ENCODE results near the gene ALMS1. TPM values are rescaled to one million over a fixed set of nuclear protein-coding genes. Genes with fewer than 3 reads are reported as not detected.

ALMS1 gene
- total and polyA plus RNA-seq, 2 of the 4 experiments (the other 2 are of a cell fraction) = 20.8 to 52.8 TPM

- Histone ChIP-seq H4K20me1 (ENCODE audit: insufficient read depth, low read length) (no peaks in the 10 kb centered on the region), H2AK9ac (replicated peaks; ENCODE audit: low read depth, low read length, poor library complexity) (no peak overlapping the region), H3K79me1 (ENCODE audit: low read depth in 1 of 2, low read length in 2 of 2) (no peaks in the 10 kb centered on the region), H3K14ac (replicated peaks; ENCODE audit: low read depth, low read length) (no peak overlapping the region), H4K91ac (ENCODE audit: insufficient read depth, low read depth, low read length) (no peak overlapping the region), H4K8ac (ENCODE audit: low read depth in 2 of 2, low read length in 2 of 2) (no peak overlapping the region), H3K9me3 (ENCODE audit: control insufficient read depth, insufficient read depth, low read length) (peaks cover 5% of the 10 kb centered on the region; the same call in 1 of the 2 replicates), H3K4ac (ENCODE audit: low read depth, low read length) (no peak overlapping the region), H2BK5ac (ENCODE audit: low read depth, low read length, poor library complexity, severe bottlenecking) (no peak overlapping the region), H2BK120ac (ENCODE audit: low read depth, low read length) (no peak overlapping the region), H3K4me1 (ENCODE audit: control insufficient read depth, insufficient read depth, low read length) (no peaks in the 10 kb centered on the region), H3K4me2 (ENCODE audit: low read depth, low read length) (no peak overlapping the region), H3K23ac (ENCODE audit: low read depth, low read length) (no peak overlapping the region), H2BK20ac (ENCODE audit: low read depth, low read length) (no peak overlapping the region), H2AK5ac (ENCODE audit: low read depth, low read length) (no peak overlapping the region), H3K56ac (ENCODE audit: extremely low read depth, insufficient read depth, low read length) (no peak overlapping the region), H2BK15ac (ENCODE audit: low read depth, low read length) (no peak overlapping the region), H3K18ac (ENCODE audit: low read depth, low read length) (no peak overlapping the region), H3K9ac (ENCODE audit: low read depth, low read length) (no peak overlapping the region), H2AFZ (replicated peaks; ENCODE audit: low read length, poor library complexity) (no peak overlapping the region), H3K9me1 (ENCODE audit: insufficient read depth, low read length) (no peaks in the 10 kb centered on the region; the same call in 1 of the 2 replicates), H3K36me3 (ENCODE audit: control insufficient read depth, insufficient read depth, low read length) (peaks cover 6% of the 10 kb centered on the region), H4K5ac (ENCODE audit: low read depth, low read length) (no peak overlapping the region), H3K4me3 (ENCODE audit: insufficient read depth, low read depth, low read length) (no peak overlapping the region), H3K27me3 (ENCODE audit: control insufficient read depth, insufficient read depth, low read length) (no peaks in the 10 kb centered on the region), H3K27ac (ENCODE audit: insufficient read depth, low read length) (no peak overlapping the region)
- ATAC-seq (ENCODE audit: low read depth) (no peak), DNase-seq (no peak)
- WGBS, 2 experiments (ENCODE audit: extremely low coverage in 2 of 2, insufficient read length in 1 of 2) = no CpG with 5 or more reads among the region's 1 CpG
- ChIA-PET POLR2A (ENCODE audit: unreplicated experiment) (no interaction called here), CTCF (no interaction called here)
- no peak for TF ChIP-seq BHLHE40 (IDR thresholded peaks at IDR 0.05; ENCODE audit: low read depth, low read length)
- no peak for TF ChIP-seq CHD1 (IDR thresholded peaks at IDR 0.05; ENCODE audit: low read depth, low read length)
- TF ChIP-seq RCOR1 (IDR thresholded peaks at IDR 0.05; ENCODE audit: insufficient replicate concordance, low read length) = no peak
- no peak for TF ChIP-seq RAD21 (IDR thresholded peaks at IDR 0.05; ENCODE audit: low read length)
- no peak for TF ChIP-seq MAFK (IDR thresholded peaks at IDR 0.05; ENCODE audit: low read depth, low read length)
- no peak for TF ChIP-seq CEBPB (IDR thresholded peaks at IDR 0.05; ENCODE audit: low read depth, low read length)
- no peak for TF ChIP-seq NFE2L2 (IDR thresholded peaks at IDR 0.05; ENCODE audit: low read depth, low read length)
- TF ChIP-seq CTCF (conservative IDR thresholded peaks at IDR 0.05; ENCODE audit: low read depth, low read length) = no peak
- no peak for TF ChIP-seq RFX5 (IDR thresholded peaks at IDR 0.05; ENCODE audit: low read depth, low read length)
- no peak for TF ChIP-seq ELK1 (IDR thresholded peaks at IDR 0.05; ENCODE audit: borderline replicate concordance, low read depth, low read length)
- TF ChIP-seq MXI1 (IDR thresholded peaks at IDR 0.05; ENCODE audit: borderline replicate concordance, low read depth, low read length) = no peak
- no peak for TF ChIP-seq FOS (IDR thresholded peaks at IDR 0.05; ENCODE audit: low read depth, low read length)
- no peak for TF ChIP-seq POLR2A (IDR thresholded peaks at IDR 0.05; ENCODE audit: low read depth, low read length)
- intact Hi-C loops (cut with micrococcal nuclease) (no loop called here), in situ Hi-C loops (cut with MboI; ENCODE audit: low sequenced_read_pairs) (no loop called here), dilution Hi-C loops (cut with HindIII; ENCODE audit: low sequenced_read_pairs, unreplicated experiment) (no loop called here)
- BruUV-seq (replicated peaks) = no TSS peak
These were observed 50.4 kb downstream of the ALMS1 start for GRCh38 chr2:73436019-73436418.

All from IMR-90 (cell line).